Stimulated activated CD8-positive, alpha-beta memory T cell treated with anti-CD3 and anti-CD28 coated beads, Interleukin-15, amount 100 ng/mL, for 1 hour (primary cell): ENCODE measurements around the gene CFHR1.
"Not testable (repeated sequence)": the region's sequence is repeated elsewhere in the genome, so short reads cannot be mapped to it uniquely, and the experiment has no call there.

Experiments
- DNase-seq: peaks from one replicate; pipeline ENCODE4 v3.0.0-alpha.2; 2020; ENCODE audit warnings: low read depth

CFHR1 gene

GRCh38 chr1:196819531-196819930, at the start of gene CFHR1:
TSS of gene CFHR1 (plus strand) at chr1:196819731. CDS start at chr1:196819845, 114 bp downstream.
- not testable (repeated sequence) for DNase-seq

GRCh38 chr1:196769823-196770222, 49.7 kb upstream of the CFHR1 start:
- not testable (repeated sequence) for DNase-seq

DNA sequence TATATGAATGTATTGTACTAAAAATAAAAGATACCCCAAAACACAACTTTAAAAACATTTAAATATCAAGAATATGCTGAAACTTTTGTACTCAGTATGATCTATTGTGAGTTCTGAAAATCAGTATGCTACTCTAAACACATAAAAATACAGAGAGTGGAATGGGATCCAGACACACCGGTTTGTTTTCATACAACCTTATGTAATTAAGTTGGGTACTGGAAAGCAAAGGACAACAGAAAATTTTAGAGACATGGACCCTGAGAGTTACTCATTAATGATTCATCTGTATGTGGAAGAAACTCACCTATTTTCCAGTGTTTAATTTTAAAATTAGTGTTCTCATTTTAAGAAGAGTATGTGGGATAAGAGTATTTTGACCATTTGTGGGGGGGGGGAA, 45.8 kb upstream of the CFHR1 start:
- no peak for DNase-seq

DNA sequence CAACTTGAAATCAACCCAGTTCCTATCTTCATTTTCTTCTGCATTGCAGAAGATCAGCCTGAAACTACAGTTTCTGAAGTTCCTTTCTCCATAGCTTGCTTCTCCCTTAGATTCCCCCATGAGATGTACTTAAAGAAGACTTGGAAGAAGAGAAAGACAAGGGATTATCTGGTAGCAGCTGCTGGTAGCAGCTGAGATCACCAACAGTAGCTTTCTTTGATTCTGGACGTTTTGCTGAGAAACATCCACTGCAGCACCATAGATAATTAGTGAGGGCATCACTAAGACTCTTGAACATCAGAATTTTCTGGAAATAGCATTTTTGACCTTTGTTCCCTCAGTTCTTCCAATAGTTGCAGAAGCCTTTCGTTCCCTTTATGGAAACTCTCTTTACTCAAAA, 45.4 kb upstream of the CFHR1 start:
- no peak for DNase-seq

GRCh38 chr1:196774603-196775002, 44.9 kb upstream of the CFHR1 start, which contains the start of gene CFHR3:
TSS of gene CFHR3 (plus strand) at chr1:196774840. CDS start at chr1:196774887, 47 bp downstream.
- no peak for DNase-seq

GRCh38 chr1:196777603-196778002, 41.9 kb upstream of the CFHR1 start:
- no peak for DNase-seq

GRCh38 chr1:196779093-196779492, 40.4 kb upstream of the CFHR1 start:
- DNase-seq = no peak

DNA sequence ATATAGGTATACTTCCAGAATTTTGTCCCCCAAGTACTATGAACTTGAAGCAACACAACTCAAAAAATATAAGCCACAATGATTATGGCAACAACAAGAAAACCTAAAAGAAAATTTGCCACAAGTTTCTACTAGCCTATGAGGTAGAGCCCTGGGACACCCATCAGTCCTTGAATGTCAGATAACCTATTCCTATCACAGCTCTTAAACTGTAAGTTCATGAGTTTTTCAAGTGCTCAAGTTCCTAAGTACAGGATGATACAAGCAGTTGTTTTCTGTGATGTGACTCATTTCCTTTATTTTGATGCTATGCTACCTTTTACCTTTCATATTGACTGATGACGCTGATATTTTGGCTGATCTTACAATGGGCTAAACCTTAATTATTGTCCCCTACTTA, 28.3 kb upstream of the CFHR1 start:
- not testable (repeated sequence) for DNase-seq

- DNase-seq = not testable (repeated sequence)
These were observed 25.4 kb upstream of the CFHR1 start for GRCh38 chr1:196794103-196794502.

DNA sequence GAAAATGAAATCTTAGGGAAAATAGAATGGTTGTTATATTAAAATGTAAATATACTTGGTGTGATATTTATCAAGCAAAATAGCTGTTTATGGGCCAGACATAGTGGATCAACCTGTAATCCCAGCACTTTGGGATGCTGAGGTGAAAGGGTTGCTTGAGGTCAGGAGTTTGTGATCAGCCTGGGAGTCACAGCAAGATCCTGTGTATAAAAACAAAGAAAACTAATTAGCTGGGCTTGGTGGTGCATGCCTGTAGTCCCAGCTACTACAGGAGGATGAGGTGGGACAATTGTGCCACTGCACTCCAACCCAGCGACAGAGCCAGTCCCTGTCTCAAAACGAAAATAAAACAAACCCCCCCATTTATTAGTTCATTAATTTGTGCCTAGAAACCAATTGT, 21.6 kb upstream of the CFHR1 start:
- DNase-seq = no peak

DNA sequence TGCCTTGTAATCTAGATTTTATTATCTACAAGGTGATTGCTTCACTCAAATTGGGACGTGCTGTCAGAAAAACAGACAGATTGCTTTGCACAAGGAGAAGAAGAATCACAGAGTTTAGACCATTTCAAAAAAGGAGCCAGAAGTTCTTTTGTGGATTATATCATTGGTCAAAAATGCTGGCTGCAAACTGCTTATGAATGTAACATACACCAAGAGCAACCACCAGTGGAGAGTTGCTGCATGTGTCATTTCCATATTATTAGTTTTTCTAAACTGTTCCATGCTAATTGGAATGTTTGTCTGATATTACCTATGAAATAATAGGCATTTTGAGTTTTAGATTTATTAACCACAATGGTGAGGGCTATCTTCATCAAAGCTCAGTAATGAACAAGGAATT, 17.6 kb upstream of the CFHR1 start:
- DNase-seq = not testable (repeated sequence)

- DNase-seq = no peak
These were observed 10.8 kb upstream of the CFHR1 start for GRCh38 chr1:196808529-196809235.

- DNase-seq = not testable (repeated sequence)
These were observed 2.1 kb upstream of the CFHR1 start for GRCh38 chr1:196817442-196817841.

DNA sequence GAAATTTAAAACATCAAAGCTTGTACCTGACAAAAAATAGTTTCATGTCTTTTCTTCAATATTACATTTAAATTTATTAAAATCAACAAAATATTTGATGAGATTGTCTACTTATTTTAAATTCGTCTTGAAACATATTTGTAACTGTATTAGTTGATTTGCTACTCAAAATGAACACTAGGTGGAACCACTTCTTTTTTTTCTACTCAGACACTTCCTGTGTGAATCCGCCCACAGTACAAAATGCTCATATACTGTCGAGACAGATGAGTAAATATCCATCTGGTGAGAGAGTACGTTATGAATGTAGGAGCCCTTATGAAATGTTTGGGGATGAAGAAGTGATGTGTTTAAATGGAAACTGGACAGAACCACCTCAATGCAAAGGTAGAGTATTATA, 8.3 kb downstream of the CFHR1 start:
- not testable (repeated sequence) for DNase-seq

GRCh38 chr1:196849613-196850492, 30.3 kb downstream of the CFHR1 start:
- not testable (repeated sequence) for DNase-seq

GRCh38 chr1:196856053-196856452, 36.5 kb downstream of the CFHR1 start:
- no peak for DNase-seq

DNA sequence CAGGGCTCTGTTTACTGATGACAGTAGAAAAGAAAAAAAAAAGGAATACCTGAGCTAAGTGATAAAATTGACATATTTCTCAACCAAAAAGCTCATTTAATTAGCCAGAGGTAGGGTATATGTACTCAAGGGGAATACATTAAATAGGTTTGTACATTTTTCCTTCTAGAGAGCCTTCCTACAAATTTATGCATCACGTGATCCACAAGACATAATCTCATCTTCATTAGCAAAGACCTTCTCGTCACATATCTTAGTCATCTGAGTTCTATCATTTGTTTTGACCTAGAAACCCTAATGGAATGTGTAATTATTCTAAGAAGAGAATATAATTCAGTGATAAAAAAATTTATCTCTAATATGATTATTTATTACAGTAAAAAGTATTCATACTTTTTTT, 37.7 kb downstream of the CFHR1 start:
- no peak for DNase-seq

GRCh38 chr1:196858811-196859210, 39.3 kb downstream of the CFHR1 start:
- no peak for DNase-seq

DNA sequence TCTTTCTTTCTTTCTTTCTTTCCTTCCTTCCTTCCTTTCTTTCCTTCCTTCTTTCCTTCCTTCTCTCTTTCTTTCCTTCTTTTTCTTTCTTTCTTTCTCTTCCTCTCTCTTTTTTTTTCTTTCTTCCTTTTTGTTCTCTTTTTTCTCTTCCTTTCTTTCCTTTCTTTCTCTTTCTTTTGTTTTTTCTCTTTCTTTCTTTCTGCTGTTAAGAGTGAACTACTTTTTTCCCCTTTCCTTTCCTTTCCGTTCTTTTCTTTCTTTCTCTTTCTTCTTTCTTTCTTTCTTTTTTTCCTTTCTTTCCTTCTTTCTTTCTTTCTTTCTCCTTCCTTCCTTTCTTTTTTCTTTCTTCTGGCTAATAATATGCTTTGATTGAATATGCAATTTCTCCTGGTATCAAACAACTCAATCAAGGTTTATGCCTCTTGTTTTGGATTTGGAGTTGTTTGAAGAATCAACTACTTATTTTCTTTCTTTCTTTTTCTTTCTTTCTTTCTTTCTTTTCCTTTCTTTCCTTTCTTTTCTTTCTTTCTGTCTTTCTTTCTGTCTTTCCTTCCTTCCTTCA, 40.9 kb downstream of the CFHR1 start:
- no peak for DNase-seq

DNA sequence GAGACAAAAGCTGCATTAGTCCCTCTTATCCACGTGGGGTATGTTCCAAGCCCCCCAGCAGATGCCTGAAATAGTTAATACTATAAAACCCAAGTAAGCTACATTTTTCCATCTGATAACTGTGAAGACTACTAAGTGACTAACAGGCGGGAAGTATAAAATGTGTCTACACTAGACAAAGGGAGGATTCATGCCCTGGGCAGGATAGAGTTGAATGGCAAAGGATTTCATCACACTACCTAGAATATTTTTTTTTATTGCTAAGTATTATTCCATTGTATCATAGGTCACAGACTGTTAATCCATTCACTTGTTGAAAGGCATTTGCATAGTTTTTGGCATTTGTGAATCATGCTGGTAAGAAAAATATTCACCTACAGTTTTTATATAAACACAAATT, 41.9 kb downstream of the CFHR1 start:
- DNase-seq = no peak

DNA sequence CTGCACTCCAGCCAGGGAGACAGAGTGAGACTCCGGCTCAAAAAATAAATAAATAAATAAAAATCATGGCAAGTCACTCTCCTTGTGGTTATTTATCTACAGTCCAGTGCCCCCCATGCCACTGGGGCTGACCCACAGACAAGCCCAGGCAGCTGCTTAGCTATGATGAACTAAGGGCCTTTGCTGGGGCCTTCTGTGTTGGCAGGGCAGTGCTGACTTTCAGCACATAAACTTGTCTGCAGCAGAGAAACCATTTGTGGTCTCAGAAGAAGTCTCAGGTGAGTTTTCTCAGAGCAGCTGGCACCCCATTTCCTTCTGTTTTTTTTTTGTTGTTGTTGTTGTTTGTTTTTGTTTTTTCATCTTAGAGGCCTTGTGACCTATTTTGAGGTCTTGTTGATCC, 47.4 kb downstream of the CFHR1 start:
- no peak for DNase-seq

DNA sequence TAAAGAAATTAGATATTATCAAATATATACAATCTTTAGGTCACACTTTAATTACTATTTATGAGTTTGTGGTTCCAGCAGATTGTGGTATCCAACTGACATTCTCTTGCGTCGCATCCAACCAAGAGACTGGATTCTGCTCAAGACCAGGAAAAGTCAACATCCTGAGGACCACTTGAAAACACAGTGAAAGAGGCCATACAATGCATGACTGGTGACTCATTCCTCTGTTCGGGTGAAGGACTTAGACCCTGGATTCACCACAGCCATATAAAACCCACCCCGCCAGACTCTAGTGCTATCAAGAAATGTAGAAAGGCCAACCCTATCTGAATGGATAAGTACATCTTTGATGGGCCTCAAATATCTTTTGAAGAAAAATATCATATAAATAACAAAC, 53.9 kb downstream of the CFHR1 start:
- DNase-seq = no peak

GRCh38 chr1:196875935-196876334, 56.4 kb downstream of the CFHR1 start:
- no peak for DNase-seq
